DND-41 (cell line): ENCODE measurements around the gene VSIG1.

Experiments used
- EZH2 ChIP-seq: IDR thresholded peaks from 3 replicates; pipeline ENCODE4 v1.6.1; 2012; ENCODE audit warnings: borderline replicate concordance, low read depth, mild to moderate bottlenecking, moderate library complexity, low read length, inconsistent platforms; ENCODE audit not compliant: severe bottlenecking
- TF ChIP-seq, protein P1 (sequence below): IDR thresholded peaks from 2 replicates; pipeline ENCODE4 v1.5.1; 2012; ENCODE audit warnings: borderline replicate concordance, low read length, moderate library complexity, mild to moderate bottlenecking; ENCODE audit not compliant: poor library complexity, severe bottlenecking; ENCODE audit errors: extremely low read depth

- TF ChIP-seq, protein P1, sequence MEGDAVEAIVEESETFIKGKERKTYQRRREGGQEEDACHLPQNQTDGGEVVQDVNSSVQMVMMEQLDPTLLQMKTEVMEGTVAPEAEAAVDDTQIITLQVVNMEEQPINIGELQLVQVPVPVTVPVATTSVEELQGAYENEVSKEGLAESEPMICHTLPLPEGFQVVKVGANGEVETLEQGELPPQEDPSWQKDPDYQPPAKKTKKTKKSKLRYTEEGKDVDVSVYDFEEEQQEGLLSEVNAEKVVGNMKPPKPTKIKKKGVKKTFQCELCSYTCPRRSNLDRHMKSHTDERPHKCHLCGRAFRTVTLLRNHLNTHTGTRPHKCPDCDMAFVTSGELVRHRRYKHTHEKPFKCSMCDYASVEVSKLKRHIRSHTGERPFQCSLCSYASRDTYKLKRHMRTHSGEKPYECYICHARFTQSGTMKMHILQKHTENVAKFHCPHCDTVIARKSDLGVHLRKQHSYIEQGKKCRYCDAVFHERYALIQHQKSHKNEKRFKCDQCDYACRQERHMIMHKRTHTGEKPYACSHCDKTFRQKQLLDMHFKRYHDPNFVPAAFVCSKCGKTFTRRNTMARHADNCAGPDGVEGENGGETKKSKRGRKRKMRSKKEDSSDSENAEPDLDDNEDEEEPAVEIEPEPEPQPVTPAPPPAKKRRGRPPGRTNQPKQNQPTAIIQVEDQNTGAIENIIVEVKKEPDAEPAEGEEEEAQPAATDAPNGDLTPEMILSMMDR, result no peak
- TF ChIP-seq EZH2, result no peak
Measured at GRCh38 chrX:108127152-108127551, 82.3 kb downstream of the VSIG1 start.
